ENCODE data around the gene SPTA1.

SPTA1 gene

GRCh38 chr1:158638146-158638545 is 48.4 kb downstream of the SPTA1 start:
- no peak for DNase-seq (ENCODE audit: low read depth)
- no peak overlapping the region for H3K4me3 ChIP-seq (ENCODE audit: low read length)

GRCh38 chr1:158613764-158614163 is 72.8 kb downstream of the SPTA1 start:
- H3K4me3 ChIP-seq (ENCODE audit: low read length), result no peak overlapping the region
- no peak for TF ChIP-seq CTCF (conservative IDR thresholded peaks at IDR 0.05; ENCODE audit: low read length)
- no peak for DNase-seq (ENCODE audit: low read depth)

More at GRCh38 chr1:158638146-158638545, 48.4 kb downstream of the SPTA1 start:
- no peak for TF ChIP-seq CTCF (conservative IDR thresholded peaks at IDR 0.05; ENCODE audit: low read length)

- no peak overlapping the region for H3K4me3 ChIP-seq (ENCODE audit: low read length)
- DNase-seq (ENCODE audit: low read depth), result no peak
- no peak for TF ChIP-seq CTCF (conservative IDR thresholded peaks at IDR 0.05; ENCODE audit: low read length)
Measured at GRCh38 chr1:158611916-158612315, 74.6 kb downstream of the SPTA1 start.

GRCh38 chr1:158607296-158607695 is 79.2 kb downstream of the SPTA1 start:
- TF ChIP-seq CTCF (conservative IDR thresholded peaks at IDR 0.05; ENCODE audit: low read length), result no peak
- no peak for DNase-seq (ENCODE audit: low read depth)

GRCh38 chr1:158604968-158605367 is 81.5 kb downstream of the SPTA1 start, which contains the start of gene OR10Z1:
Gene OR10Z1, plus strand, starts transcription at chr1:158605268. Its CDS starts 1,171 bp downstream, at chr1:158606439.
- no peak for DNase-seq (ENCODE audit: low read depth)
- H3K4me3 ChIP-seq (ENCODE audit: low read length), result no peak within 1 kb of the TSS
- TF ChIP-seq CTCF (conservative IDR thresholded peaks at IDR 0.05; ENCODE audit: low read length), result no peak

More at GRCh38 chr1:158607296-158607695, 79.2 kb downstream of the SPTA1 start:
- no peak overlapping the region for H3K4me3 ChIP-seq (ENCODE audit: low read length)

- TF ChIP-seq CTCF (conservative IDR thresholded peaks at IDR 0.05; ENCODE audit: low read length), result no peak
- no peak overlapping the region for H3K4me3 ChIP-seq (ENCODE audit: low read length)
- DNase-seq (ENCODE audit: low read depth), result no peak
Measured at GRCh38 chr1:158600735-158601134, 85.8 kb downstream of the SPTA1 start.

- H3K4me3 ChIP-seq (ENCODE audit: low read length), result no peak overlapping the region
- no peak for DNase-seq (ENCODE audit: low read depth)
- TF ChIP-seq CTCF (conservative IDR thresholded peaks at IDR 0.05; ENCODE audit: low read length), result no peak
Measured at GRCh38 chr1:158586942-158587341, 99.6 kb downstream of the SPTA1 start.
